Tongue (tissue), 2 donors: ENCODE data around the gene PARP3. TPM values are rescaled to one million over a fixed set of nuclear protein-coding genes. Genes with fewer than 3 reads are reported as not detected.

Experiments used
- DNase-seq: peaks from one replicate; pipeline ENCODE4 v3.0.0-alpha.2; 2015
- total RNA-seq: library from RNA; depleted of rRNA; stranded (reverse); fragments of >200 nt; gene quantifications from one replicate; pipeline ENCODE4 v1.2.3, GENCODE V29; 2014

The PARP3 gene
- total RNA-seq, 1 donor from 2014 or later = 4.5 TPM

- DNase-seq = no peak
These were observed 7.9 kb upstream of the PARP3 start for GRCh38 chr3:51934139-51934850.

DNA sequence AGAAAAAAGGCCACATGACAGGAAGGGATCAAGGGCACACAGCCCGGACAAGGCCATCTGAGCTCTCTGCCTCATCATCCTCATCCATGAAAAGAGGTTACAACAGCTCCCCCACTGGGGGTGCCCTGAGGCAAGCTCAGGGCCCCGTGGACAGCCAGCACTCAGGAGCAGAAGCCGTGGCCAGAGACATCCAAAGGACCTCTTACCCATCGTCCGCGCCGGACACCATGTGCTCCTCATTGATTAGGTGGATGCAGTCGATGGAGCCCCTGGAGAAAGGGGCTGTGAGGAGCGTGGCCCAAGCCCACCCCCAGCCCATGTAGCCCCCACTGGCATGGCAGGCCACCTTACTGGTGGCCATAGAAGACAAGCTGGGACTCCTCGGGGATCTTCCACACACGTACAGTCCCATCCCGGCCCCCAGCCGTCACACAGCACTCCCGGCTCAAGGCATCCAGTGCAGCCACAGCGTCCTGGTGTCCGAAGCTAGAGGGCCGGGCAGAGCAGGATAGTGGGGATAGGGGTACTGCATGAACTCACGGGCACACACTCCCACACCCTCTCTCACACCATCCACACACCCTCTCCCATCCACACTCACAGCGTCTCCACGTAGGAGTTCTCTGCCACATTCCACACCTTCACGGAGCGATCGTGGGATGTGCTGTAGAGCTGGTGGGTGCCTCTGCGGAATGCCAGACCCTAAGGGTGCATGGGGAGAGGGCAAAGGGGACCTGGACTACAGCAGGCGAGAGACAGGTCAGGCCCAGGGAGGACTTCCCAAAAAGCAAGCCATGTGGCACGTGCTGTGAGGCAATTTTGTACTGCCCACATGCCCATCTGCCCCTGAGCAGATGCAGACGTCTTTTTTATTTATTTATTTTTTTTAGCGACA, 6.9 kb upstream of the PARP3 start:
- DNase-seq = no peak

DNA sequence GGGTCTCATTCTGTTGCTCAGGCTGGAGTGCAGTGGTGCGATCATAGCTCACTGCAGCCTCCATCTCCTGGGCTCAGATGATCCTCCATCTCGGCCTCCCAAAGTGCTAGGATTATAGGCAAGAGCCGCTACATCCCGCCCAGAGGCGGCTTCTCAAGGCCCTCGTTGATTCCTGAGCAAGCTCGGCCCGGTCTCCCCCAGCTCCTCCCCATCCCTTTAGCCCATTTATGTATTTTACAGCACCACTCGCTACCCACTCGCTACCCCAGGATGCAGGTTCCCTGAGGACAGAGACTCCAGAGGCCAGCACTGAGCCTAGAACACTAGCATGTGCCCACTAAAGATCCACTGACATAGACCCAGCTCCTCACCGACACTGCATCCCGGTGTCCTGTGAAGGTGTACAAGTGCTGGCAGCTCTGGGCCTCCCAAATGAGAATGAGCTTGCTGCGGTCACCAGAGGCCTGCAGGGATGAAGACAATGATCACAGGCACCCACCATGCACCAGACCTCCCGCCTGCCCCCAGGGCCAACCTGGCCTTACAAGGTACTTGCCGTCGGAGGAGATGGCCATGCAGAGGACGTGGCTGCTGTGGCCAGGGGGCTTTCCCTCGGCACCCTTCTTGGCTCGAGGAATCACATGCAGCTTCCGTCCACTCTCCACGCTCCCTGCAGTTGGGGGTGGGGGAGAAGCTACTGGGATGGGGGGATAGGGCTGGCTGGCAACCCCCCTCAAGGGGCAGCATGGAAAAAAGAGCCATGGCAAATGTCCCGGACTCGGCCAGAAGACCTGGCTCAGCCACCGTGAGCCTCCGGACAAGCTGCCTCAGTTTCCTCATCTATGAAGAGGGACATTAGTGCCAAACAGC, 6.0 kb upstream of the PARP3 start:
- DNase-seq = no peak

DNA sequence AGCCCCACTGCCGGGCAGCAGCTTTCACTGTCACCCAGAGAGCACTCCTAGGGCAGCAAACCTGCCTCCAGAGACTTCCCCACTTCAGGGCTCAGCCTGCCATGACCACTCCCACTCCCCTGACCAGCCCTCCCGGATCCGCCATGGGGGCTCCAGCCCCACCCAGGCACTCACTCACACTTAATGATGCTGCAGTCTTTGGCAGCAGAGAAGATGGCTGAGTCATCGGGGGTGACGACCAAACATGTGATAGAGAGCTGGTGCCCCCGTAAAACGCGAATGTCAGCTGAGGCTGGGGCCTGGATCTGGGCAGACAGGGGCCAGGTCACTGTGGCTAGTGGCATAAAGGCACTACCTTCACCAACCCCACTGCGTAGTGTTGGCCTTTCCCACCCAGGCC, 5.1 kb upstream of the PARP3 start:
- DNase-seq = no peak

DNA sequence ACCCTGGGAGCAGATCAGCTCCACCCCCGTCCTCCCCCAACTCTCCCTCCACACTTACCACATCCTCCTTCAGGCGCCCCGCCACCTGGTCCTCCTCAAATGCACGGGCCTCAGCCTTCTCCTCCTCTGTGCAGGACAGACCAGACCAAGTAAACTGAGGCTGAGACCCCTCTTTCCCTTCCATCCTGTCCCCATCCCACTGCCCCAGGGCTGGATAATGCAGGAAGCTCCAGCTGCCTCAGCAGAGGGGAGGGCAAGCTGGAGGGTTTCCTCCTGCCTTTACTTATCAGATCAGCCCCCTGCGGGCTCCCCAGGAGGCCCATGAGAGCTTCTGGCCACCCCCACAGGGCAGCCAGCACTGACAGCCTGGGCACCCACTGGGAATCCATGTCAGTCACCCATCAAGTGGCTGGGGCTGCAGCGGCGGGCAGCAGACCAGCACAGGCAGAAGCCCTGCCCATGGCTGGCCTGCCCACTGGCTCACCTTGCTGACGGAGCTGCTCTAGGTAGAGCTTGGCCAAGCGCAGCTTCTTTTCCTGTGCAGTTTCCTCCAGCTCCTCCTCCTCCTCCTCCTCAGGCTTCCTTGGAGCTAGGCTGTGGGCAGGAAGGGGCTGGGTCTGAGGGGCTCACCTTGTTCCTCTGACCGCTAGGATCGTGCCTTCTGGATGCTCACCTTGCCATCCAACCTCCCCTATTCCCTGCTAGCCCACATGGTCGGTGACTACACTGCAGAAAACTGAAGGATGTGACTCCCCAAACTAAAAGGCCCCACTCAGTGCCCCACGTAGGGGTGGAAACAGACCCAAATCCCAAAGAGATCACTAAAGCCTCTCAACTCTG, 4.3 kb upstream of the PARP3 start:
- no peak for DNase-seq

- no peak for DNase-seq
These were observed 3.3 kb upstream of the PARP3 start for GRCh38 chr3:51938780-51939425.

DNA sequence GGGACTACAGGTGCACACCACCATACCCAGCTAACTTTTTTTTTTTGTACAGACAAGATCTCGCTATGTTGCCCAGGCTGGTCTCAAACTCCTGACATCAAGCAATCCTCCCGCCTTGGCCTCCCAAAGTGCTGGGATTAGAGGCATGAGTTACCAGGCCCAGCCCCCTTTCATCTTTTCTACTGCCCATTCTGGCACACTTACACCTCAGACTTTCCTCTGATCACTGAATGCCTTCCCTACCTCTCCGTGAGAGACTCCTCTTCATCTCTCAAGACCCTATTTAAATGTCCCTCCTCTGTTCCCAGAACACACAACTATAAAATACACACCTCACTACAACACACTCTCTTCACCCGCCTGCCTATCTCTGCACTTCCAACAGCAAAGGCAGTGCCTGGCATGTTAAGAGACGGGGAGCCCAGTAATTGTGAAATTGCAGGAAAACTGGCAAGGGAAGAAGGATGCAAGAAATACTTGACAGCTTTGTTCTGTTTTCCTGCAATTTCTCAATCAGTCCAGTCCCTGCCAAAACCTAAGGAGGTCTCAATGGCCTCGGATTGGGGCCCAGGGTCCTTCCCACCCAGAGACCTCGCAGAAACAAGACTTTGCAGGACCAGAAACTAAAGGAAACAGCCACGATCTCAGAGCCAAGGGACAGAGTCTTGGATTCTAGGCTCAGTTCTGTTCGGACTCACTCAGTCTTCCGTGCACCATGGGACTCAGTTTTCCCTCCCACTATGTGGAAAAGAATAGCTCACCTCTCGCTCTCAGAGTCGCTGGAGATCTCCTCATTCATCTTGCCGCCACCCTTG, 1.3 kb upstream of the PARP3 start:
- no peak for DNase-seq

DNA sequence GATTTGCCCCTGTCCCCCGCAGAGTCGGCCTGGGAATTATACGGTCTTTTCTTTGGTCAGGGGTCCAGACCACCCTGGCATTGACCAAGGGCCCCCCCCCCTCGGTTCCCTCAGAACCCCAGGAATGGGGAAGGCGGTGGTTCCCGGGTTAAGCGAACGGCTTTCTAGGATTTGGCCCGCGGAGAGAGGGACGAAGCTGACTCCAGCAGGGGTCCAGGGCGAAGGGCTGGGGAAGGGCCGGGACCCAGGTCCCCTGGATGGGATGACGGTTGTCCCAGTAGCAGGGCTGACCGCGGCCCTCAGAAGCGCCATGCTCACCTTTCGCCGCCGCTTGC, 733 bp upstream of the PARP3 start:
- DNase-seq = no peak

- DNase-seq = peak; percentile 16
These were observed 664 bp downstream of the PARP3 start for GRCh38 chr3:51942603-51943450.

- DNase-seq = no peak
These were observed 1.6 kb downstream of the PARP3 start for GRCh38 chr3:51943451-51944391.

DNA sequence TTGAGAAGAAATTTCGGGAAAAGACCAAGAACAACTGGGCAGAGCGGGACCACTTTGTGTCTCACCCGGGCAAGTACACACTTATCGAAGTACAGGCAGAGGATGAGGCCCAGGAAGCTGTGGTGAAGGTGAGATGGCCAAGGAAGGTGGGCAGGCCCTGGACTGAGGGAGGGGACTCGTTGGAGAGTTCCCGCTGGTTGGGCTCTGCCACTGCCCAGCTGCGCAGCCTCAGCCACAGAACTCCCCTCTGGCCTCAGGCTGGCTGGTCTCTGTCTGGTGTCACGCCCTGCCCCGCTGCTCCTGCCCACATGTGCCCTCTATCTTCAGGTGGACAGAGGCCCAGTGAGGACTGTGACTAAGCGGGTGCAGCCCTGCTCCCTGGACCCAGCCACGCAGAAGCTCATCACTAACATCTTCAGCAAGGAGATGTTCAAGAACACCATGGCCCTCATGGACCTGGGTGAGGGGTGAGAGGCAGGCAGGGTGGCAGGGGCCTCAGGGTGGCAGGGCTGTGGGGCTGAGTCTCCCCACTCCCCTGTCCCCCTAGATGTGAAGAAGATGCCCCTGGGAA, 2.4 kb downstream of the PARP3 start:
- no peak for DNase-seq

DNA sequence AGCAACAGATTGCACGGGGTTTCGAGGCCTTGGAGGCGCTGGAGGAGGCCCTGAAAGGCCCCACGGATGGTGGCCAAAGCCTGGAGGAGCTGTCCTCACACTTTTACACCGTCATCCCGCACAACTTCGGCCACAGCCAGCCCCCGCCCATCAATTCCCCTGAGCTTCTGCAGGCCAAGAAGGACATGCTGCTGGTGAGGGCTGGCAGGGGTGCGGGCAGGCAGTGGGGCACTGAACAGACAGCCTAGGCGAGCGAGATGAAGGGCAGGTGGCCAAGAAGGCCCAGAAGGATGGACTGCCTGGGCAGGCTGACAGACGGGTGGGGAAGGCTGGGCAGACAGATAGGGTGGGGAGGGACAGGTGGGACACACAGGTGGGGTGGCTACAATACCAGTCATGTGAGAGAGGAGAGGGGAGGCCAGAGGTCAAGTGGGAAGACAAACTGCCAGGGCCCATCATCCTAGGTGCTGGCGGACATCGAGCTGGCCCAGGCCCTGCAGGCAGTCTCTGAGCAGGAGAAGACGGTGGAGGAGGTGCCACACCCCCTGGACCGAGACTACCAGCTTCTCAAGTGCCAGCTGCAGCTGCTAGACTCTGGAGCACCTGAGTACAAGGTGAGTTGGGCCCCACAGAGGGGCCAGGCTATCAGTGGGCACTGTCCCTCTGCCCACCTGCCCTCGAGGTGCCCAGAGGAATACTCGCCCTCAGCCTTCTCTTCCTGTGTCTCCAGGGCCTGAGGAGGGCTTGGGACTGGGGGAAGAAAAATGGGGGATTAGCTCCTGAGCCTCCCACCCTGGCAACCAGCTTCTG, 3.1 kb downstream of the PARP3 start:
- DNase-seq = no peak

DNA sequence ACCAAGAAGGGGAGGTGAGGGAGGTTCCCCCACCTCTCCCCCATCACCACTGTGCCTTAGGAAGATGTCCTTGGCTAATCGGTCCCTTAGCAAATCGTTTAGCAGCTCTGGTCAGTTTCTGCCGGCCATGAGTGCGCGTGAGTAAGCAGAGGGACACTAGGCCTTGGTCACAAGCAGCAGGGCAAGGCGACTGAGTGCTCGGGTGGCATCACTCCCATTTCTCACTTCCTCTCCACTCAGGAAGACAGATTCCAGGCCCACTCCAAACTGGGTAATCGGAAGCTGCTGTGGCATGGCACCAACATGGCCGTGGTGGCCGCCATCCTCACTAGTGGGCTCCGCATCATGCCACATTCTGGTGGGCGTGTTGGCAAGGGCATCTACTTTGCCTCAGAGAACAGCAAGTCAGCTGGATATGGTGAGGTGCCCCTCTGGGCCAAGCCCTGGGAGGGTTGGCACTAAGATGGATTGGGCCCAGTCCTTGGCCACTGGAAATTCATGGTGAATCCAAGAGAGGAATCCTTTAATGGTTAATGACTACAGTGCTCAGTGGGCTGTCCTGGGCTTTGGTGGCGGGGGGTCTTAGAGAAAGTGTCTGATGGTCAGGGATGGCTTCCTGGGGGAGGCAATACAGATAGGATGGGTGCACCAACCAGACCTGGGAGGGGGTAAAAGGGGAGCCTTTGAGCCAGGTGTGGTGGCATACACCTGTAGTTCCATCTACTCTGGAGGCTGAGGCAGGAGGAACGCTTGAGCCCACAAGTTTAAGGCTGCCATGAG, 4.0 kb downstream of the PARP3 start:
- no peak for DNase-seq

DNA sequence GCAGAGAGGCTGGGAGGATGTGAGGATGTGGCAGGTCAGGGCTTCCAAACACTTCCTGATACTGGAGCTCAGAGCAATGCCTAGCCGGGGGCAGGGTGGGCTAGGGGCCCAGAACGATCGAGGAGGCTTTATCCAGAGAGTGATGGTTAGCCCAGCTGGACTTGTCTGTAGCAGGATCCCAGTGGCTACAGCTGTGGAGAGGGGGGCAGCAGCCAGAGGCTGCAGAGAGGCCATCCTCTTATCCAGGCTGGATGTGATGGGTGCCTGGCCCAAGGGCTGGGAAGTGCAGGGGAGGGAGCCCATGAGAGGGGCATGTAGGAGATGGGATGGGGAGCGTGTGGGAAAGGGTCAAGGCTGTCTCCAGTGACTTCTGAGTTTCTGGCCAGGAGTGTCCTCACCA, 4.6 kb downstream of the PARP3 start:
- no peak for DNase-seq

DNA sequence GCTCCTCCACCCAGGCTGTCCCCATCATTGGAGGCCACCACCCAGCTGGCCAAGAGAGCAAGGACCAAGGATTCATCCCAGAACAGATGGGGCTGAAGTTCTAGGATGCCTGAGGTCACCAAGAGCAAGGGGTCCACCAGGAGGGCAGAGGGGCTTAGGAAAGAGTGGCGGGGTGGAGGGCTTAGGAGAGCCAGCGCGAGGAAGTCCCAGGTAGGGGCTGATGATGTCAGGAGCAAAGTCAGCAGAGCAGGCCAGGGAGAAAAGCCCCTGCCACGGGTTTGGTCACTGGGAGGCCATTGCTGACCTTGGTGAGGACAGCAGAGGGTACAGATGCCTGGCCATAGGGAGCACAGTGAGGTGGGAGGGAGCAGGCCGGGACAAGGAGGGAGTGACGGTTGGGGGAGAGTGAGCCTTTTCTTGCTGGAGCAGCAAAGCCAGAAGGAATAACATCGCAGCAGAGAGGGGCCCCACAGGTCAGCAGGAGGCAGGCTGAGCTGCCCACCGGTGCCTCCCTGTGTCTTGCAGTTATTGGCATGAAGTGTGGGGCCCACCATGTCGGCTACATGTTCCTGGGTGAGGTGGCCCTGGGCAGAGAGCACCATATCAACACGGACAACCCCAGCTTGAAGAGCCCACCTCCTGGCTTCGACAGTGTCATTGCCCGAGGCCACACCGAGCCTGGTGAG, 5.2 kb downstream of the PARP3 start:
- DNase-seq = no peak
